H1 (cell line): ENCODE data around the gene CDK19.

Experiments used
- CEBPB ChIP-seq: IDR thresholded peaks from 2 replicates; pipeline ENCODE4 v1.6.1; 2012; ENCODE audit warnings: low read depth, low read length
- EP300 ChIP-seq, 2 experiments: IDR thresholded peaks; 1 replicate in 1 of 2; 2 replicates in 1 of 2; pipeline ENCODE4 v1.6.1; 2011 to 2012; ENCODE audit warnings: low read depth in 2 of 2, low read length in 2 of 2, mild to moderate bottlenecking in 2 of 2, borderline replicate concordance in 1 of 2, inconsistent platforms in 1 of 2, moderate library complexity in 1 of 2
- EZH2 ChIP-seq: fragments of 200-600 bp; sonication (generic); IDR thresholded peaks from 2 replicates; pipeline ENCODE4 v1.7.1; 2012; ENCODE audit warnings: low read depth, mild to moderate bottlenecking, moderate library complexity, low read length, inconsistent platforms; ENCODE audit not compliant: severe bottlenecking
- YY1 ChIP-seq: IDR thresholded peaks from 2 replicates; pipeline ENCODE4 v1.6.1; 2011; ENCODE audit warnings: low read depth, mild to moderate bottlenecking, low read length

DNA sequence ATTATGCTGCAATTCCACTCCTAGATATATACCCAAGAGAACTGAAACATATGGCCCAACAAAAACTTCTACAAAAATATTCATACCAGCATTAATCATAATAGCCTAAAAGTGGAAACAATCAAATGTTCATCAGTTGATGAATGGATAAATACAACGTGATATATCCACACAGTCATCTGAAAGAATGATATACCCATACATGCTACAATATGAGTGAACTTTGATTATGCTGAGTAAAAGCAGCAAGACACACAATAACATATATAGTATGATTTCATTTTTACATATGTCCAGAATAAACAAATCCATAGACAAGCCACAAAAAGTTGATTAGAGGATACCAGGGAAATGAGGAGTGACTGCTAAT is 30.7 kb downstream of the CDK19 start:
- TF ChIP-seq CEBPB (no peak), YY1 (no peak), EZH2 (no peak), EP300 (IDR thresholded peaks at IDR 0.05; ENCODE audit: borderline replicate concordance in 1 of 2, low read depth in 2 of 2, low read length in 2 of 2) (no peak)
